HG02759 (cell line): Measurements from ENCODE around the gene RNGTT.
"Not testable (repeated sequence)": the region's sequence is repeated elsewhere in the genome, so short reads cannot be mapped to it uniquely, and the experiment has no call there.

Source experiments
- ATAC-seq: cut with Tn5 transposase; IDR thresholded peaks from one replicate; pipeline ENCODE4 v1.9.1; 2021; ENCODE audit warnings: mild to moderate bottlenecking, moderate library complexity; ENCODE audit not compliant: unreplicated experiment

Gene RNGTT

DNA sequence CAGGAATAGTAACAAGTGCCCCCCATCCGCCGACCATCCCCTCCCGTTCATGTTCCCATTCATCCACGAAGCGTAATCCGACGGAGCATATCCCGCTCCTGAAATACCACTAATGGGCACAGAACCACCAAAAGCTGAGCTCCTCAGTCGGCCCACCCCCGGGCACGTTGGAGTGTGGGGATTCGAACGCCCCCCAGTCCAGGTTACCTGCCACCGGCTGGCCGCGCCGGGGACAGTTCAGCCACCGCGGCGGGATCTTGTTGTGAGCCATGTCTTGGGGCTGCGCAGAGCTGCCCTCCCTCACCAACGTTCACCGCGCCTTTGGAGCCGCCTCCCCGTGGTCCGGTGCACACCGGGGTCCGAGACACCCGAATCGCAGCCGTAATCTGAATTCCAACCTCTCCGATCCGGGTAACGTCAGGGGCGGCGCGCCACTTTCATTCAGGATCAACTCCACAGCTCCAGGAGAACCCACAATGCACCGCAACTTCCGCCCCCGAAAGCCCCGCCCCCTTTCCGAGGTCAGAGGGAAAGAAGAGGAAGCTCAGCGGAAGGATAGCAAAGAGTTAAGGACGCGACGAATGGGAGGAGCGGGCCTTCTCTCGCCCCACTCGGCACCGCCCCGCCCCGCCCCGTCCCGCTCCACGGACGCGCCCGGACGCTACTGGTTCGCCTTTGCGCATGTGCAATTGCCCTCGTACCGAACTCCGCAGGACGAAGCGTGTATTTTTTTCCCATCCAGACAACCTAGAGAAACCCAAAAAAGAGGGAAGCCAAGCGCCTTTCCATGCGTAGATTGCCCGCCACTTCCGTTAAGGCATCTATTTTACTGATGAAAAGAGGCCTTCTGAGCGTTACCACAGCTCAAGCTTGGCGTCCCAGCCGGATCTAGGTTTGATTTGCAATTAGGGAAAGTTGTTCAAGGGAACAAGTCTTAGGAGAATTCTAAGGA, at the start of gene RNGTT:
TSS of gene RNGTT (minus strand) at position 480 of the 952 bp plus-strand sequence. CDS start at position 271, 209 bp downstream.
- ATAC-seq: peak; percentile 99

DNA sequence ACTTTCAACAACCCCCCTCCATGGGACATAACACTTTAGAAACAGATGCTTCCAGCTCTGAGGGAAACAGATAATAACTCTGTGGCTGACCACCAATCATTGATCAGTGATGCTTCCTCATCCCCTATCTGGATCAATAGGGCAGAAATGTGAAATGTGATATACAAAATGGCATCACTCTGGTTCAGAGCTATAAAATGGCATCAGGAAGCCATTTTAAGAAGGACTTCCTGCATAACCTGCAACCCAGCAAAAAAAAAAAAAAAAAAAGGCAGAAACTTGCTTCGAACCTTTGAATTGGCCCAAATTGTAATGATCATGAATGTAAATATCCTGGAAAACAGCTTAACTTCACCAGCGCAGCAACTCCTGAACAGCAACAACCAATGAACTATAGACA, 48.0 kb upstream of the RNGTT start:
- ATAC-seq: no peak

DNA sequence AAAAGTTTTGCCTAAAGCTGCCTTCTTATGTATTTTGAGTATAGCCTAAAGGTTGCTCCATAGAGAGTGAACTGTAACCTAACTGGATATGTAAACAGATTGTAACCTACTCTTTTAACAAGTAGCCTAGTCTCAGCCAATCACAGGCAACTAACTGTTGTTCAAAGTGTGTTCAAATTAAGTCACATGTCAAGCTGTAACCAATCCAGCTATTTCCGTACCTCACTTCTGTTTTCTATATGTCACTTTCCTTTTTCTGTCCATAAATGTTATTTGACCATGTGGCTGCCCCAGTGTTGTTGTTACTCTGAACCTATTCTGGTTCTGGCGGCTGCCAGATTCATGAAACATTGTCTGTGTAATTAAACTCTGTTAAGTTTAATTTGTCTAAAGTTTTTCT, 47.4 kb upstream of the RNGTT start:
- ATAC-seq: no peak

- ATAC-seq: no peak
These were observed 46.2 kb upstream of the RNGTT start for GRCh38 chr6:89009624-89010059.

GRCh38 chr6:89008815-89009374, 45.5 kb upstream of the RNGTT start:
- ATAC-seq: no peak

- ATAC-seq: no peak
These were observed 44.8 kb upstream of the RNGTT start for GRCh38 chr6:89008001-89008814.

- ATAC-seq: no peak
These were observed 44.0 kb upstream of the RNGTT start for GRCh38 chr6:89007209-89008000.

GRCh38 chr6:89002523-89002922, 39.1 kb upstream of the RNGTT start:
- no peak for ATAC-seq

DNA sequence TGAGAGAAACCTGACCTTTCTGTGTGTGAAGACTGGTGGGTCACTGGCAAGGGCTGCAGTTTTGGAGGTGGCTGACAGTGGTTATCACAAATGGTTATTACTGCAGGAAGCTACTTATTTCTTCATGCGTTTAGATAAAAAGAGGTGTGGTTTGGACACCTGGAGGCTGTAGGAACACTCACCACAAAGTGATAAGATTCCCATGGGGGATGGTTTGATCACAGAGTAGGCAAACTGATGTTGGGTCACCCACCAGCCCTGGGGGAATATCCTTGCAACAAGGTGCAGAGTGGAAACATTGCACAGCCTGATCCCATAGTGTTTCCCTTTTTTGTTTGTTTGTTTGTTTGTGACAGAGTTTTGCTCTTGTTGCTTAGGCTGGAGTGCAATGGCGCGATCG, 33.9 kb upstream of the RNGTT start:
- no peak for ATAC-seq

GRCh38 chr6:88992741-88993552, 29.5 kb upstream of the RNGTT start:
- ATAC-seq: no peak

DNA sequence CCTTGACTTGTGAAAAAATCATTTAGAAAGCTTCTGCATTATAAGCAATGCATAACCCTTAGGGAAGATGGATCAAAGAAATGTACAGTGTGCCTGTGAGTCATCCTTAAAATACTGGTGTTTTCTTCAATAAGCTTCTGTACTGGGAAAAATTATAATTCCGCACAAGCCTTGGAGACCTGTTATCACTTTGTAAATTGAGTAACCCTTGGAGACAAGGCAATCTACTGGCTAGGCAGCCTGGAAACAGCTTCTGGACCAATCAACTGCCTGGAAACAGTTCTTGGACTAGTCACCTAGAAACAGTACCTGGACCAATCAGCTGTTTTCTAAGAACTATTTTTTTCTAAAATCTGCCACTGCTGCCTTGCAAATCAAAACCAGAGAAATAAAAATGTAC, 25.8 kb upstream of the RNGTT start:
- ATAC-seq: no peak

- no peak for ATAC-seq
These were observed 24.5 kb upstream of the RNGTT start for GRCh38 chr6:88987922-88988321.

GRCh38 chr6:88985901-88986300, 22.5 kb upstream of the RNGTT start:
- ATAC-seq: no peak

- ATAC-seq: no peak
These were observed 21.2 kb upstream of the RNGTT start for GRCh38 chr6:88984606-88985005.

- ATAC-seq: no peak
These were observed 20.7 kb upstream of the RNGTT start for GRCh38 chr6:88984152-88984551.

DNA sequence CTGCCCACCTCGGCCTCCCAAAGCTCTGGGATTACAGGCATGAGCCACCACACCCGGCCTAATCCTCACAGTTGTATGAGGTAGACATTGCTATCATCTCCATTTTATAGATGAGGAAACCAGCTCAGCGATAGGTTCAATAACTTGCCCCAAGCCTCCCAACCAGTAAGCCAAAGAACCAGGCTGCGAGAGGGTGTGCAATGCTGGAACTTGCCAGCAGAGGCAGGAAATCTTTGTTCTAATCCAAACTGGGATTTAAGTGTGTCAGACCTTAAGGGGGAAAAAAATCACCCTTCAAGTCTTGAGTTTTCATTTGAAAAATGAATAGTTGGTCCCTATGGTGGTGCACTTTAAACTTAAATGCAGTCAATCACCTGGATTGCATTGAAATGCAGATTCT, 20.1 kb upstream of the RNGTT start:
- no peak for ATAC-seq

DNA sequence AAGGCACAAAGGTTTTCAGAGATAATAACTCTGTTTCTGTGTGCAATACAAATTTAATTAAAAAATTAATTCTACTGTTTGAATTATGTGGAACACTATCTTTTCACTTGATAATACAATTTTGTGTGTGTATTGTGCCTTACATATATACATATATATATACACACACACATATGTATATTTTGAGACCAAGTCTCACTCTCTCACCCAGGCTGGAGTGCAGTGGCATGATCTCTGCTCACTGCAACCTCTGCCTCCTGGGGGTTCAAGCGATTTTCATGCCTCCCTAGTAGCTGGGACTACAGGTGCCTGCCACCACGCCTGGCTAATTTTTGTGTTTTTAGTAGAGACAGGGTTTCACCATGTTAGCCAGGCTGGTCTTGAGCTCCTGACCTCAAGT, 19.7 kb upstream of the RNGTT start:
- ATAC-seq: not testable (repeated sequence)

DNA sequence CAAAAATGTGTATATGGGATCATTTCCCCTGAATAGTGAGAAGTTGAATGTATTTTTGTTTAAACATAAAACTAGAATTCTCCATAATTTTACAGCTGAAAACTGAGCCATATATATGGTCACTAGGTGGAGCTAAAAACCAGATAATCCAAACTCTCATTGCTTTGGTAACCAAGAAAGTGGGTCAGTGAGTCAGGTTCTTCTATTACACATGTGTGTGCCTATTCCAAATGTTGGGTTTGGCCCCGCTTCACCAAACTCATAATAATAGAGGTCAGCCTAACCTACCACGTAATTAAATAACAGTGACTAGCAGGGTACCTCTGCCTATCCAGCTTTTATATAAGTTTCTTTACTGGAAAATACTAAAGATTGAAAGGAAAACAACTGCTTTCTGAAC, 19.3 kb upstream of the RNGTT start:
- no peak for ATAC-seq

DNA sequence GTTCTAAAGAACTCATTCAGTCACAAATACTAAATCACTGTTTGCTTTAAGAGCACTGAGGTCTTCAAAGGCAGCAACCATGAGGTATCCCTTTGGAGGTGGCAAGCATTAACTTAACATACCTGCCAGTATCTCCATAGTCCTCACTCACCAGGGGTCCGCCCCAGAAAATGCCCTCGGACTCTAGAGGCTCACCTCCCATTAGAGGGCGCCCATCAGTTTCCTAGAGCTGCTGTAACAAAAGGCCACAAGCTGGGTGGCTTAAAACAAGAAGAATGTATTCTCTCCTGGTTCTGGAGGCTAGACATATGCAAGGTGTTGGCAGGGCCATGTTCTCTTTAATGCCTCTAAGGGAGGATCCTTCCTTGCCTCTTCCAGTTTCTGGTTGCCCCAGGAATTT, 12.0 kb upstream of the RNGTT start:
- no peak for ATAC-seq
